ENCODE results near the gene STK4. TPM values are rescaled to one million over a fixed set of nuclear protein-coding genes. Genes with fewer than 3 reads are reported as not detected.
A peak's percentile ranks its signal among the peaks of the same experiment; 100 is the strongest.
"Not testable (repeated sequence)": the region's sequence is repeated elsewhere in the genome, so short reads cannot be mapped to it uniquely, and the experiment has no call there.

Gene STK4
- total RNA-seq, 1 donor from 2014 or later = 25.3 TPM

GRCh38 chr20:45010399-45010828 is 44.1 kb downstream of the STK4 start:
- Mint-ChIP-seq H3K4me1 (ENCODE audit: unreplicated experiment) (peaks cover 31% of the 10 kb centered on the region), H3K27ac (ENCODE audit: unreplicated experiment) (no peak overlapping the region), H3K9me3 (ENCODE audit: unreplicated experiment) (no peaks in the 10 kb centered on the region), H3K36me3 (ENCODE audit: unreplicated experiment) (peaks cover 17% of the 10 kb centered on the region), H3K27me3 (ENCODE audit: unreplicated experiment) (no peaks in the 10 kb centered on the region), H3K4me3 (ENCODE audit: unreplicated experiment) (no peak overlapping the region)
- DNase-seq (ENCODE audit: extremely low spot score, unreplicated experiment) = no peak
- no peak for TF ChIP-seq CTCF (IDR thresholded peaks at IDR 0.05)

GRCh38 chr20:45011108-45011526 is 44.8 kb downstream of the STK4 start:
- H3K4me3 Mint-ChIP-seq (ENCODE audit: unreplicated experiment) = no peak overlapping the region
- TF ChIP-seq CTCF (IDR thresholded peaks at IDR 0.05) = peak; percentile 86
- no peaks in the 10 kb centered on the region for H3K27me3 Mint-ChIP-seq (ENCODE audit: unreplicated experiment)
- no peaks in the 10 kb centered on the region for H3K9me3 Mint-ChIP-seq (ENCODE audit: unreplicated experiment)
- DNase-seq (ENCODE audit: extremely low spot score, unreplicated experiment) = no peak
- no peak overlapping the region for H3K27ac Mint-ChIP-seq (ENCODE audit: unreplicated experiment)
- peaks cover 38% of the 10 kb centered on the region for H3K4me1 Mint-ChIP-seq (ENCODE audit: unreplicated experiment)
- peaks cover 13% of the 10 kb centered on the region for H3K36me3 Mint-ChIP-seq (ENCODE audit: unreplicated experiment)

GRCh38 chr20:45012682-45013302 is 46.5 kb downstream of the STK4 start:
- no peak for TF ChIP-seq CTCF (IDR thresholded peaks at IDR 0.05)
- Mint-ChIP-seq H3K4me1 (ENCODE audit: unreplicated experiment) (peaks cover 42% of the 10 kb centered on the region), H3K9me3 (ENCODE audit: unreplicated experiment) (no peaks in the 10 kb centered on the region), H3K27ac (ENCODE audit: unreplicated experiment) (no peak overlapping the region), H3K36me3 (ENCODE audit: unreplicated experiment) (peaks cover 13% of the 10 kb centered on the region), H3K4me3 (ENCODE audit: unreplicated experiment) (no peak overlapping the region), H3K27me3 (ENCODE audit: unreplicated experiment) (no peaks in the 10 kb centered on the region)
- DNase-seq (ENCODE audit: extremely low spot score, unreplicated experiment) = no peak

- not testable (repeated sequence) for H3K4me3 Mint-ChIP-seq (ENCODE audit: unreplicated experiment); H3K27me3 Mint-ChIP-seq (ENCODE audit: unreplicated experiment); H3K9me3 Mint-ChIP-seq (ENCODE audit: unreplicated experiment); H3K27ac Mint-ChIP-seq (ENCODE audit: unreplicated experiment); DNase-seq (ENCODE audit: extremely low spot score, unreplicated experiment)
- Mint-ChIP-seq H3K36me3 (ENCODE audit: unreplicated experiment) (peaks cover 10% of the 10 kb centered on the region), H3K4me1 (ENCODE audit: unreplicated experiment) (peaks cover 42% of the 10 kb centered on the region)
These were observed 47.8 kb downstream of the STK4 start for GRCh38 chr20:45014131-45014530.

- H3K36me3 Mint-ChIP-seq (ENCODE audit: unreplicated experiment) = peaks cover 10% of the 10 kb centered on the region
- no peak overlapping the region for H3K4me3 Mint-ChIP-seq (ENCODE audit: unreplicated experiment)
- peaks cover 42% of the 10 kb centered on the region for H3K4me1 Mint-ChIP-seq (ENCODE audit: unreplicated experiment)
- no peaks in the 10 kb centered on the region for H3K27me3 Mint-ChIP-seq (ENCODE audit: unreplicated experiment)
- DNase-seq (ENCODE audit: extremely low spot score, unreplicated experiment) = no peak
- H3K27ac Mint-ChIP-seq (ENCODE audit: unreplicated experiment) = peak overlapping the region; percentile 28
- no peaks in the 10 kb centered on the region for H3K9me3 Mint-ChIP-seq (ENCODE audit: unreplicated experiment)
- TF ChIP-seq CTCF (IDR thresholded peaks at IDR 0.05) = no peak
These were observed 48.5 kb downstream of the STK4 start for GRCh38 chr20:45014671-45015415.

Data from osteocyte (in vitro differentiated cells).